Activated CD8-positive, alpha-beta memory T cell treated with anti-CD3 and anti-CD28 coated beads for 1 hour (primary cell): ENCODE data around the gene TRAF7.

ENCODE experiments used
- DNase-seq, 2 donors: peaks; one replicate each; pipeline ENCODE4 v3.0.0-alpha.2; 2020; ENCODE audit warnings: low read depth in 1 of 2; ENCODE audit errors: extremely low read depth in 1 of 2

The TRAF7 gene

DNA sequence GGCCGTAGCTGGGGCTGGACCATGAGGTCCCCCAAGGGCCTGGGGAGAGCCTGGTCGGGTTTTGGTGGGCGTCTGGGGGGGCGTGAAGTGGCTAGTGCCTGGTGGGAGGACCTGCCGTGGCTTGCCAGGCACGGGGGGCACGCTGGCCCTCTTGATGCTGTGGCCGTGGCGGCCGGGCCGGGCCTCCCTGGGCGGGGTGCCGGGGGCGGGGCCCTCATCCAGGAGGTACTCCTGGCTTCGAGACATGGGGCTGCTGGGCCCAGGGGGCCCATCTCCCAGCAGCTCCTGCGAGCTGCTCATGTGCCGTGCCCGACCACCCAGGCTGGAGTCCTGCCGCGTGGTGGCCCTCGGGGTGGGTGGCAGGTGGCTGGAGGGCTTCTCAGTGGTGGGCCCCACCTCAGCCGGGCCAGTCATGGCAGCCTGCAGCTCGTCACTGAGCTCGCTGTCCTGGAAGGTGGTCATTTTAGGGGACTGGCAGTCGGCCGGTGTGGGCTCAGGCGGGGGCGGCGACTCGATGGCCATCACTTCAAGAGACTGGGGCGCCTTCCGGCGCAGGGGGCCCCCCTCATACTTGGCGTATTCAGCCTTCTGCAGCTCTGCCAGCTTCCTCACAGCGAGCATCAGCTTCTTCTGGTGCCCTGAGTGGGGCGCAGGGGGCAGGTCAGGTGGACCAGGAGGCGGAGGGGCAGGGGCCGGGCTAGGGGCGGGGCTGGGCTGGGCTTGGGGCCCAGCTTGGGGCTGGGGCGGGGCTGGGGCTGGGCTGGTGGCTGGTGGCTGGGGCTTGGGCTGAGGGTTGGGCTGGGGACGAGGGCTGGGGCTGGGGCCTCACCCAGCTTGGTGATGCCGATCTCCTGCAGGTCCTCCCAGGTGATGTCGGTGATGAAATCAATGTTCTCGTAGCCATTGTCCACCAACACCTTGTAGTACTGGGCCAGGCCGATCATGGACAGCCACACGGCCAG, 25.7 kb downstream of the TRAF7 start:
- DNase-seq: no peak

DNA sequence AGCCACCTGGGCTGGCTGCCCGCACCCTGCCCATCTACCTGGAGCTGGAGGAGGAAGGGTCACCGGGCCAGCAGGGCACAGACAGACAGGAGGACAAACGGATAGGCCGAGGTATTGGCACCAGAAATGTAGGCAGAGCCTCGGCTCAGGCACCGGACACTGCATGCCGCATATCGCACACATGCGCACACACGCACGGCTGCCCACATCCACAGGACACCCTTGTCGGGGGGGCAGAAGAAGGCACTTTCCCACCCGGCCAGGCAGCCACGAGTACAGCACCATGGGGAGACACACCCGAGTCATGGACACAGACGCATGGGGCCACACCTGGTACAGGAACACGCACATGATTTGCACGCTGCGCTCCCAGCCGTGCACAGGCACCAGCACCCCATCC, 26.4 kb downstream of the TRAF7 start:
- no peak for DNase-seq

DNA sequence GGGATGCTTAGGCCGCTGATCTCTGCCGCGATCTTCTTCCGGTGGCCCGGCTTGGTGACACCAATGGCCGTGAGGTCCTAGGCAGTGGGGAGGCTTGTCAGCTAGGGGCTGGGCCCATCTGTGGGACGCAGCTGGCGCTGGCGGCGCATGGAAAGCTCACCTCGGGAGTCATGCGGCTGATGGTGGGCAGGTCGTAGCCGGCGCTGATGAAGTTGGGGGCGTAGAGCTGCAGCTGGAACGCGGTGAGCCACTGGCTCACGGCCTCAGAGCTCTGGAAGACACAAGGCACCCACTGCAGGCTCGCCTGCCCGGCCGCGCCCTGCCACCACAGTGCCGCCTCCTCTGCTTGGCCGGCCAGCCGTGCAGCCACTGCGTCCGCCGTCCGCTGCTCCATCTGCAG, 28.1 kb downstream of the TRAF7 start:
- DNase-seq: no peak

DNA sequence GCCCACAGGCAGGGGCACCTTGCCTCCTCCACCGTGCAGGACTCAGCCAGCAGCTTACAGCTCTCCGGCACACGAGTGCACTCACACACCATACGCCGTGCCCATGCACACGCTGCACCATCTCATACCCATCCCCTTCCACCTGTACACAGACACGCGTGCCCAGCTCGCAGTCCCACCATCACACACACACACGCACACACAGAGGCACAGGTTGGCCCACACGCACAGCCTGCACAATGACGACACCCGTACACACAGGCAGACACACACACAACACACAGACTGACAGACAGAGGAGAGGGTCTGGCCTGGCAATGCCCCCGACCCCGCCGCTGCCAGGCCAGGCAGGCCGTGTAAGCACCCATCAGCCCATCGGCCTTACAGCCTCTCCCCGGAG, 28.8 kb downstream of the TRAF7 start:
- DNase-seq: no peak

DNA sequence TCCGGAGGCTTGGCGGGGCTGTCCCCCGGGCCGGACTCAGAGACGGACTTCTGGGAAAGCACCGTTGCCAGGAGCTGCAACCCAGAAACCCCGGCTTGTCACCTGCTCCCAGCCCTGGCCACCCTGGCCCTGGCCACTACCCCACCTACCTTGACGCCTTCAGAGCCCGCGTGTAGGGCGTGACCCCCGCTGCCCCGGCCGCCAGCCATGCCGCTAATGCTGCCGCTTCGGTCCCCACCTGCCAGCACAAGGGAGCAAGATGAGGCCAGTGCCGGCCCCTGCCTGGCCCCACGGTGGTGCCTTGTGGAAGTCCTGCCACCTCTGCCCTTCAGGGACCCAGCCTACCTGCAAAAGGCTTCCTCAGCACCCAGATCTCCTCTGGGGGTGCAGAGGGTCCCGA, 29.4 kb downstream of the TRAF7 start:
- DNase-seq: no peak

DNA sequence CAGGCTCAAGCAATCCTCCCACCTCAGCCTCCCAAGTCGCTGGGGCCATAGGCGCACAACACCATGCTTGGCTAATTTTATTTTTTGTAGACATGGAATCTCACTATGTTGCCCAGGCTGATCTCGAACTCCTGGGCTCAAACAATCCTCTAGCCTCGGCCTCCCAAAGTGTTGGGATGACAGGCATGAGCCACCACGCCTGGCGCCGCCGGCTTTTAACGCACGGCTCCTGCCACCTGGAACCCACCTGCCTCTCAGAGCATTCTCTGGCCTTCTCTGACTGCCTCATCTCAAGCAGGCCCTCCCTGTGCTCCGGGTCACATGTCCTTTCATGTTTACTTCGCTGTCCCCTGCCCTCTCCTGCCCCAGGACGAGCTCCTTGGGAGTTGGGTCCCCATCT, 30.5 kb downstream of the TRAF7 start:
- no peak for DNase-seq

DNA sequence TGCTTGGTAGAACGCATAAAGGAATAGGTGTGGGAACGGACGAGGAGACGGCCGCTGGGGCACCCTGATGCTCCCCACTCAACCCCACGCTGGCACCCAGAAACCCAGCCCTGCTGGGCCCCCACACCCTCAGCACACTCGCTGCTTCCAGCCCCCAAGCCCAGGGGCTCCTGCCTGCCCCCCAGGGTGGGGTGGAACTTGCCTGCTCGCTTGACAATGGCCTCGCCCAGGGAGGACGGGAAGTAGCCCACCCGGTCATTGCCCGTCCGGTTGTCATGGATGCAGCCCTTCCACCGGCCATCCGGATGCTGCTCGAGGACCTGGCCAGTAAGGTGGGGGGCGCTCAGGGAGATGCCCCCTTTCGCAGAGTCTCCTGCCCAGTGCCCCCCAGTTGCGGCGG, 30.9 kb downstream of the TRAF7 start:
- DNase-seq: no peak

DNA sequence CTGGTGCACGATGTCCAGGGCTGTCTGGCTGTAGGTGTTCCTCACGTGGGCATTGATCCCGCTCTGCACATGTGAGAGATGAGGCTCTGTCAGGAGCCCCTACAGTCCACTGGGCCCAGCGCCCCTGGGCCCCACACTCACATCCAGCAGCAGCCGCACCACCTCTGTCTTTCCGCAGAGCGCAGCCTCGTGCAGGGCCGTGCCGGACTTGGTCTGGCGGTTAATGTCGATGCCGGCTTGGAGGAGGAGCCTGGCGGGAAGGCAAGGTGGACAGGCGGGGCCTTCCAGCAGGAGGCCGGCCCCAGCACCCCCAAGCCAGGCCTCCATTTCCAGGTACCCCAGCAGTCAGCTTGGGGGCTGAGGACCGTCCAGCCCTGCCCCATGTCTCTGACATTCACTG, 31.6 kb downstream of the TRAF7 start:
- no peak for DNase-seq

DNA sequence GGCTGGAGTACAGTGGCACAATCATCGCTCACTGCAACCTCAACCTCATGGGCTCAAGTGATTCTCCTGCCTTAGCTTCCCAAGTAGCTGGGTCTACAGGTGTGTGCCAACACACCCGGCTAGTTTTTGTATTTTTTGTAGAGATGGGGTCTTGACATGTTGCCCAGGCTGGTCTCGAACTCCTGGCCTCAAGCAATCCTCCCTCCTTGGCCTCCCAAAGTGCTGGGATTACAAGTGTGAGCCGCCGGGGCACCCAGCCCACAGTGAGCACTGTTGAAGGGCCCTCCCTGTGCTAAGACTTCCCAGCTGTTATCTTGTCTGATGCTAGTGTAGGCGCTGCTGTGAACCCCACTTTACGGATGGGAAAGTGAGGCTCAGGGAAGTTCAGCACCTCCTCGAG, 32.8 kb downstream of the TRAF7 start:
- DNase-seq: no peak

DNA sequence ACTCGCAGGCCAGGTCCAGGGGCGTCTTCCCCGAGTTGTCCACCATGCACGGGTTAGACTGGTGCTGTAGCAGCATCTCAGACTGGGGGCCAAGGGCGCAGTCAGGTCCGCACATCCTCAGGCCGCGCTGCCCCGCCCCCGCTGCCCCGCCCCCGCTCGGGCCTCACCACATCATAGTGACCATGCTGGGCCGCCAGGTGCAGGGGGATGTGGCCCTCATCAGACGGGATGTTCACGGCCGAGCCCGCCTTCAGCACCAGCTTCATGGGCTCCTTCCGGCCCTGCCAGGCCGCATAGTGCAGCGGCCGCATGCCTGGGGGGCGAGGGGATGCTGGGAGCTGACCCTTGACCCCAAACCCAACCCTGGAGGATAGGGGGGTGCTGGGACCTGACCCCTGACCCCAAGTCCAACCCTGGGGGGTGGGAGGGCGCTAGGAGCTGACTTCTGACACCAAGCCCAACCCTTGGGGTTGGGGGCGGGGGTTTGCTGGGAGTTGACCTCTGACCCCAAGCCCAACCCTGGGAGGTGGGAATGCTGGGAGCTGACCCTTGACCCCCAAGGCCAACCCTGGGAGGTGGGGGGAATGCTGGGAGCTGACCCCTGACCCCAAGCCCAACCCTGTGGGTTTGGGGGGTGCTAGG, 33.8 kb downstream of the TRAF7 start:
- DNase-seq: no peak

DNA sequence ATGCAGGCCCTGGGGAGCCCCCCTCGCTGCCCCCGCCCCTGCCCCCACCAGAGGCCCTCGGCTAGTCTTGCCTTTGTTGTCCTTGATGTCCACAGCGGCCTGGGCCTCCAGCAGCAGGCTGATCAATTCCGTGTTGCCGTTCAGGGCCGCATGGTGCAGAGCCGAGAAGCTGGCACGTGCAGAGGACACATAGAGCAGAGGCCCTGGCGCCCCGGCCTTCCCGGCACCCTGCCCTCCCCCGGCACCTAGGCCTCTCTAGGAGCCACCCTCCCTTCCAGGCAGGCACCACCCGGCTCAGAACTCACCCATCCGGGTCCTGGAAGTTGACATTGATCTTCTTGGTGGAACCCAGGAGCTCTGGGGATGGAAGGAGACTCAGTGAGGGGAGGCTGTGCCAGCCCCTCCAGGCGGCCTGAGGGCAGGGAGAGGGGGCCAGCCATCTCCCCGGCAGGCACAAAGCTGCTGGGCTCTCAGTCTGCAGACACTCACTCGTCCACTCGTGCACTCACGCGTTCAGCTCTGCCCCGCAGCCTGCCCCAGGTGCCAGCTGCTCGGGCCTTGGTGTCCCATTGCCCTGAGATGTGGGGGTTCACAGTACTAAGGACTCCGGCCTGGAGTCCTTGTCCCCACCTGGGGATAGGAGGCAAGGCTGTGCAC, 34.5 kb downstream of the TRAF7 start:
- no peak for DNase-seq

DNA sequence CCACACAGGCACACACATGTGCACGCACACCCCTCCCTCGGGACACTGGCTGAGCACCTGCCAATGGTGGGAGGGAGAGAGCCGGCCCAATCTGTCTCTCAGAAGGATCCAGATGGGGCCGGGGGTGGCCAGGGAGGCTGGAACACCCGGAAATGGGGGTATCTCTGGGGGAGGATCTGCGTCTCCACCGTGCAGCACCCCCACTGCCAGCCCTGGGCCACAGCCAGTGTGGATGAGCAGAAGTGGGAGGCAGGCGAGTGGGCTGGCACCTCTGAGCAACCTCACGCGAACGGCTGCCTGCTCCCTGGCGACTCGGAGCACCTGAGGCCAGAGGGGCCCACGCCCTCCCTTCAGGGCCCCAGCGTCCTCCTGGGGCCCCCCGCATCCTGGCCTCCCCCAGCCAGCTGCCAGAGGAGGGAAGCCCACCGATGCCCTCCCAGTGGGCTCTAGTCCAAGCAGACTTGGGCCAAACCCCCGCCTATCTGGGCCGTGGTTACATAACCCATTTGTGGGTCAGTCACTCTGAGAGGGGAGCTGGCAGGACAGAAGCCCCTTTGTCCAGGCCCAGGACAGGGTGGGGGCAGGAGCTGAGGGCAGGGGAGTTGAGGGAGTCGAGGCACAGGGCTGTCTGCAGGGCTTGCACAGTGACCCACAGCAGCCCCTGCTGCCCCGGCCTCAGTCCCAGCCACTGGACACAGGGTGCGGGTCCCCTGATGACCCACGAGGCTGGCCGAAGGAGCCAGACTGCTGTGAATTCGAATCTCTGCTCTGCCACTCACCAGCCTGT, 35.3 kb downstream of the TRAF7 start:
- no peak for DNase-seq

DNA sequence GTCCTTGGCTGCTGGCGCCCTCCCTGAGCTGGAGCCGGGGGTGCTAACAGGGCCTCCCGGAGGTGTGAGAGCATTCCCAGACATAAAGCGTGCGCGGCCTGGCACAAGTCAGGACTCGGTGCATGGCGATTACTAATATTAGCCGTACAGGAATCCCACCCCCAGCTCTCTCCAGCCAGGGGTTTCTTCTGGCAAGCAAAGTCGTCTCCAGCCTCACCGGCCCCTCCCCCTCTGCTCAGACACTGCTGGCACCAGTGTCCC, 35.8 kb downstream of the TRAF7 start:
- DNase-seq: no peak

DNA sequence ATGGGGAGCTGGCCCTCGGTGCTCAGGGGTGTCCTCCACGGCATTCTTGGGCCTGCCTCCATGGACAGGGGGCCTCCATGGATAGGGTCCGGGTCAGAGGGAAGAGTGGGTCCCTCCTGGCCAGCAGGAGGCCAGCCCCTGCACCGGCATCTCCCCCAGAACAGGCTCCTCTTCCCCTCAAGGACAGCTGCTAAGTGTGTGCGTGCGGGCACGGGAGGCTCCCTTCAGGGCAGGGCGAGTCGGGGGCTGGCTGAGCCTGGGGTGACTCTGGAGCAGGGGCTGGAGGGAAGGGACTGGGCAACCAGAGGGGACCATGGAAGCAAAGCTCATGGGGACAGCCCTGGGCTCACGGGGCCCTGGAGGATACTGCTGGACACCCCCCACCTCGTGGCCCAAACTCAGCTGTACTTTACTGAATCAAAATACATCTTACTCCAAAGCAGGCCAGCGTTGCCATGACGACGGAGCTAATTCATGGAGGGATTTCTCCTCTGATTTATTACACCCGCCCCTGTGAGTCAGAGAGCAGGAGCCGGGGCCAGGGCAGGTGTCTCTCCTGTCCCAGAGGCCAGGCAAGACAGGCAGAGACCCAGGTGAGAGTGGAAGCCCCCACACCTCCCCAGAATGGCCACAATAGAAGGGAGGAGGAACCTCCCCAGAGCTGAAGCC, 38.7 kb downstream of the TRAF7 start:
- no peak for DNase-seq

DNA sequence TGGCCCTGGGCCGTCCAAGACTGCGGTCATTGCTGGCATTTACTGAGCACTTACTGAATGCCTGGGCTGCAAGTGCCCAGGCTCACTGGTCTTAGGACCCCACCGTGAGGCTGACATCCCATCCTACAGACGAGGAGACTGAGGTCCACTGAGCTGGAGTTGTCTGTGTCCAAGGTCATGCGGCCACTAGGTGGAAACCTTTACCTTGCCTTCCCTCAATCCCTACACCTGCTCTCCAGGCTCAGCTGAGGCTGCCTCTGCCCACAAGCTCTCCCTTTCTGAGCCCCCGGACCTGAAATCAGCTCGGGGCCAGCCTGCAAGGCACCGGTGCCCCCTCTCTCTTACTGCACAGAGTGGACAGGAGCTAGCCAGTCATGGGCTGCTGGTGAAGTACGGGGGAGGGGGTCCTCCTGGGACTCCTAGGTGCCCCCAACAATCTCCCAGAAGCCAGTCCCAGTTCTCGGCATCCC, 39.3 kb downstream of the TRAF7 start:
- no peak for DNase-seq

DNA sequence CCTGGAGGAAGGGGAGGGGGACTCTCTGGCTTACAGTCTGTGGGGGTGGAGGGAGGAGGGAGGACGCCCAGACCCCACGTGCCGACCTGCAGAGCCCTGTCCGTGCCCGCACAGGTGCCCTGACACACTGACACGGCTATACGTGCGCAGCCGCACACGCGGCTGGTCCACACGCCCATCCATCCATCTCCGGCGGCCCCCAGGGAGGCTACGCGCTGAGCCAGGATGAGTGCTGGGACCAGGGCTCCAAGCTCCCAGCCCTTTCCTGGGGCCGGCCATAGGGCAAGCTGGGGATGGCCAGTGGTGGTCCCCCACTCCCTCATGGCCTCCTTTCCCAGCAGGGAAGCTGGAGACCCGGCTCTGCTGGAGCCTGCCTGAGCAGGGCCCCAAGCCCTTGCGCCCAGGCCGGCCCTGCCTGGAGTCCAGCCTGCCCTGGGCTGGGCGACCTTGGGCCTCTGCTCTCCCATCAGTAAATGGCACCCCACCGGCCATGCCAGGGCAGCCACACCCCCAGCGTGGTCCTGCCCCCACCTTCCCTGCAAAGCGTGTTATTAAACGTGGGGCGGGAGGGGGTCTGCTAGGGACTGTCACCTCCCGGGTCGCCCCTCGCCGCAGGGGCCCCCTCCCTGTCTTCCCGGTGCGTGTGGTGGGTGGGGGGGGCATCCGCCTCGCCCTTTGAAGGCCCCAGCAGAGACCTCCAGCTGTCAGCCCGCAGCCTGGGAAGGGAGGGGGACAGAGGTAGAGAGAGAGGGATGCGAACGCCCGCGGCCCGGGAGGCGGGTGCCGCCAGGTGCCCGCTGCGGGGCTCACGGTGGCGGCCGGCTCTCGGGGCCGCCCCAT, 40.0 kb downstream of the TRAF7 start:
- no peak for DNase-seq

DNA sequence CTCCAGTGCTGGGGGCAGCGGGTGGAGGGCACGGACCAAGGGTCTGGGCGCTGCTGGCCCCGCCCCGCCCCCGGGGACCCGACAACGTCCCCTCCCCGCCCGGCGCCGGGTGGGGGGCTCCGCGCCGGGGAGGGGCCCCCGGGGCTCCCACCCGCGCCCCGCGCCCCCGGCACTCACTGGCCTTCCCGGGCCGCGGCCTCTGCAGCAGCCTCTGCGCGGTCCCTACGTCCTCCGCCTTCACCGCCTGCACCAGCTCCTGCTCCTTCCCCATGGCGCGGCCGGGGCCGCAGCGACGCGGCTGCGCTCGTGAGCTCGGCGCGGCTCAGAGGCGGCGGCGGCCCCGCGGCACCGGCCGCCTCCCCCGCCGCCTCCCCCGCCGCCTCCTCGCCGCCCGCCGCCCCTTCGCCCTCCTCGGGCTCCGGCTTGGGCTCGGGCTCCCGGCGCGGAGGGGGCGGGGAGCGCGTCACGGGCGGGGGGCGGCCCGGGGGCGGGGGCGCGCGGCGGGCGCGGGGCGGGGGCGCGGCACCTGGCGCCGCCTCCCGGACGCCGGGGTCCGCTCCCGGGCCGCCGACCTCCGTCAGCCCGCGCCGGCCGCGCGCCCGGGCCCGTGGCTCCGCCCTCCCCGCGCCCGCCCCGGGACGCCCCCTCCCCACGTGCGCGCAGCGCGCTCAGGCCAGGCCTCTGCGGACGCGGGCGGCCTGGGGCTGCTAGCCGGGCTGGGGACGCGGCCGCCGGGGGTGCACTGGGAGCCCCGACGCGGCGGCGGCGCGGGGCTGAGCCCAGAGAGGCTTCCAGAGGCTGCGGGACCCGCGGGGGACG, 40.8 kb downstream of the TRAF7 start, which contains the start of gene CASKIN1:
Gene CASKIN1, minus strand, starts transcription at position 444 of the 819 bp plus-strand sequence. Its CDS starts 173 bp downstream, at position 271.
- no peak for DNase-seq

DNA sequence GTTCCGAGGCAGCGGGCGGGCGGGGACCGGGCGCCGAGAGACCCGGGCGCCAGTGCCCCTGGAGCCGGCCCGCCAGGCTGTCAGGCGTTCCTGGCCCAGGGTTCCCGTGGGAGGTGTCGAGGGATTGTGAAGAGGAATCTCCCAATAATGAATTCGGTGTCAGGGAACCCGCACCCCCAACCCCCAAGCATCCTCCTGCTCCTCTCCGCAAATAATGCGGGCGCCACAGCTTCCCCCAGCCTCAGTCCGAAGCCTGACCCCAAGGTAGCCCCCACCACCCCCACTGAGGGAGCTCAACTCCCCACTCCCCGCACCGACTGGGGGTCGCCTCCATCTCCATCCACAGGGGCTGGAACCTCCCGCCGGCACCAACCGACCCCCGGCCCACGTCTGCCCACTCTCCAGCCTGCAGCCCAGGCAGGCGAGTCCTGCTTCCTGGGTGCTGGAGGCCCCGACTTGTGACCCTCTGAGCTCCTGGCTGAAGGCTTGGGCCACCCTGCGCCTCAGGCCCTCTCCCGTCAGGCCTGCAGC, 41.5 kb downstream of the TRAF7 start:
- DNase-seq: no peak

DNA sequence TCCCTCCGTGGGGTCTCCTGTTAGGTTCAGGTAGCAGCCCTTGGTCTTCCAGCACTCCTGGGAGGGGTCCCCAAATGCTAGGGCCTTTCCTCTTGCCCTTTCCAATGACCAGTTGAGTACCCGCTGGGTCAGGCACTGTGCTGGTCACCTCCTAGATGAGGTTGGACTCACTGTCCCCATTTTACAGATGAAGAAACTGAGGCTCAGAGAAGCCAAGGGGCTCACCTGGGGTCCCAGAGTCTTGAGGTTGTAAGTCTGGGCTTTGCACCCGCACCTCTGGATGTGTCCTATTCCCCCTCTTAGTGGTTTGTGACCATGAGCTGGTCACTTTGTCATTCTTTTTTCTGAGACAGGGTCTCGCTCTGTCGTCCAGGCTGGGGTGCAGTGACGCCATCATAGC, 42.2 kb downstream of the TRAF7 start:
- DNase-seq: no peak
